Vagina (tissue), 2 donors: ENCODE measurements around the gene USP38. TPM values are rescaled to one million over a fixed set of nuclear protein-coding genes. Genes with fewer than 3 reads are reported as not detected.

Source experiments
- DNase-seq, 2 donors: peaks; one replicate each; pipeline ENCODE4 v3.0.0-alpha.2; 2017; ENCODE audit errors: extremely low spot score in 2 of 2
- H3K27ac ChIP-seq: fragments of 200-600 bp; sonication (generic); one replicate; pipeline ENCODE4 v1.5.1; 2019
- H3K27me3 ChIP-seq: fragments of 200-600 bp; sonication (generic); one replicate; pipeline ENCODE4 v1.5.1; 2019
- H3K36me3 ChIP-seq, 2 donors: fragments of 200-600 bp; sonication (generic); one replicate each; pipeline ENCODE4 v1.5.1; 2017 to 2019
- H3K4me1 ChIP-seq: fragments of 200-600 bp; sonication (generic); one replicate; pipeline ENCODE4 v1.5.1; 2019
- H3K4me3 ChIP-seq, 2 donors: fragments of 200-600 bp; sonication (generic); 1 replicate in 1 of 2; 2 replicates in 1 of 2; pipeline ENCODE4 v1.5.1; 2016 to 2019
- H3K9me3 ChIP-seq: fragments of 200-600 bp; sonication (generic); one replicate; pipeline ENCODE4 v1.5.1; 2019
- POLR2A ChIP-seq, 2 donors: fragments of 450-650 bp; IDR thresholded peaks; one replicate each; pipeline ENCODE4 v1.6.1; 2017; ENCODE audit warnings: antibody characterized with exemption in 2 of 2, mild to moderate bottlenecking in 2 of 2, moderate library complexity in 2 of 2
- POLR2AphosphoS5 ChIP-seq, 2 donors: sonication (generic); formaldehyde crosslinking; IDR thresholded peaks; one replicate each; pipeline ENCODE4 v1.9.0; 2017; ENCODE audit warnings: antibody characterized with exemption in 2 of 2, mild to moderate bottlenecking in 2 of 2, low read depth in 1 of 2; ENCODE audit not compliant: insufficient read depth in 1 of 2
- intact Hi-C: fragments of 100-400 bp; cut with DNase I; formaldehyde crosslinking; loops from one replicate; pipeline ENCODE4 v1.15.1; 2023
- total RNA-seq: library from RNA; depleted of rRNA; stranded (reverse); fragments of >200 nt; gene quantifications from one replicate; pipeline ENCODE4 v1.2.3, GENCODE V29; 2016
- TF ChIP-seq, protein P1 (sequence below), 3 experiments: fragments of 450-650 bp in 2 of 3; fragments of 200-600 bp in 1 of 3; sonication (generic) in 1 of 3; IDR thresholded peaks; one replicate each; pipeline ENCODE4 v1.5.1; 2017 to 2019; ENCODE audit warnings: antibody characterized with exemption in 3 of 3, mild to moderate bottlenecking in 2 of 3, moderate library complexity in 2 of 3

The USP38 gene
- total RNA-seq, 1 donor from 2014 or later = 14.7 TPM

DNA sequence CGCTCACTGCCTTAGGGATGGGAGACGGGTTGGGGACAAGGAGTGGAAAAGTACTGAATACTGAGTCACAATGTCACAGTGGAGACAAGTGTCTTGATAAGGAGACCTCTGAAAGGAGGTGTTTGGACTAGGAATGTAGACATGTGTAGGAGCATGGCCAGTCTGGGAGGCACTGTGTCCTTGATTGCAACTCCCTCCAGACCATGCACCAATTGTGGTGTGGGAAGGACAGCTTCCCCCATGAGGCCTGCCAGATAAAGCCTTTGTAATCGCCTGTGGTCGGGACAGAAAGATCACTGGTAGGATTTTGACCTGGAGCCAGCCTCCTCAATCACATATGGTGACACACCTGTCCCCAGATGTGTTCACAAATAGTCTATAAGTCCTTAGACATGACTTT, 64.1 kb downstream of the USP38 start:
- no peak for DNase-seq
- no peaks in the 10 kb centered on the region for H3K27me3 ChIP-seq
- no peak overlapping the region for H3K27ac ChIP-seq
- no peaks in the 10 kb centered on the region for H3K36me3 ChIP-seq
- H3K4me1 ChIP-seq = no peaks in the 10 kb centered on the region
- intact Hi-C loops = no loop called here
- H3K9me3 ChIP-seq = no peaks in the 10 kb centered on the region
- TF ChIP-seq, protein P1, sequence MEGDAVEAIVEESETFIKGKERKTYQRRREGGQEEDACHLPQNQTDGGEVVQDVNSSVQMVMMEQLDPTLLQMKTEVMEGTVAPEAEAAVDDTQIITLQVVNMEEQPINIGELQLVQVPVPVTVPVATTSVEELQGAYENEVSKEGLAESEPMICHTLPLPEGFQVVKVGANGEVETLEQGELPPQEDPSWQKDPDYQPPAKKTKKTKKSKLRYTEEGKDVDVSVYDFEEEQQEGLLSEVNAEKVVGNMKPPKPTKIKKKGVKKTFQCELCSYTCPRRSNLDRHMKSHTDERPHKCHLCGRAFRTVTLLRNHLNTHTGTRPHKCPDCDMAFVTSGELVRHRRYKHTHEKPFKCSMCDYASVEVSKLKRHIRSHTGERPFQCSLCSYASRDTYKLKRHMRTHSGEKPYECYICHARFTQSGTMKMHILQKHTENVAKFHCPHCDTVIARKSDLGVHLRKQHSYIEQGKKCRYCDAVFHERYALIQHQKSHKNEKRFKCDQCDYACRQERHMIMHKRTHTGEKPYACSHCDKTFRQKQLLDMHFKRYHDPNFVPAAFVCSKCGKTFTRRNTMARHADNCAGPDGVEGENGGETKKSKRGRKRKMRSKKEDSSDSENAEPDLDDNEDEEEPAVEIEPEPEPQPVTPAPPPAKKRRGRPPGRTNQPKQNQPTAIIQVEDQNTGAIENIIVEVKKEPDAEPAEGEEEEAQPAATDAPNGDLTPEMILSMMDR (IDR thresholded peaks at IDR 0.05) = no peak
- no peak for TF ChIP-seq POLR2A (IDR thresholded peaks at IDR 0.05)
- no peak for TF ChIP-seq POLR2AphosphoS5 (IDR thresholded peaks at IDR 0.05; ENCODE audit: insufficient read depth in 1 of 2, low read depth in 1 of 2)
- no peak overlapping the region for H3K4me3 ChIP-seq

DNA sequence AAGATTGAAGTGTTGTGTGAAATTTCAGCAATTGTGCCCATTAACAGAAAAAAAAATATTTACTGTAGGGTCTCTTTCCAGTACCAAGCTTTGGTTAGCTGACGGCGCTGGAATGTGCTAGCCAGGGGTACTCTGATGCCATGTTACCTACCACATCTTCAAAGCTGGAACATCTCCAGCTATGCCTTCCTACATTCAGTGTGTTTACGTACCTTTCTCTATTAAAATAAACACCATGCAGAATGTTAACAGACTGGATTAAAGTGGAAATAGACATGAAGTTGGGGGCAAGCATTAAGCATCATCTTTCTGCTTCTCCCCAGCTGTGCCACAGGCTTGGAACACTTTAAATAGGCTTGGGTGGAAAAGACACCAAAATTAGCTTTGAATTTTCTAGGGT, 65.9 kb downstream of the USP38 start:
- H3K27ac ChIP-seq = no peak overlapping the region
- H3K4me1 ChIP-seq = no peaks in the 10 kb centered on the region
- TF ChIP-seq POLR2AphosphoS5 (IDR thresholded peaks at IDR 0.05; ENCODE audit: insufficient read depth in 1 of 2, low read depth in 1 of 2) (no peak), POLR2A (IDR thresholded peaks at IDR 0.05) (no peak)
- TF ChIP-seq, protein P1 (IDR thresholded peaks at IDR 0.05) = no peak
- H3K9me3 ChIP-seq = no peaks in the 10 kb centered on the region
- H3K4me3 ChIP-seq = no peak overlapping the region
- no peaks in the 10 kb centered on the region for H3K27me3 ChIP-seq
- H3K36me3 ChIP-seq = no peaks in the 10 kb centered on the region
- intact Hi-C loops = no loop called here
- DNase-seq = no peak

DNA sequence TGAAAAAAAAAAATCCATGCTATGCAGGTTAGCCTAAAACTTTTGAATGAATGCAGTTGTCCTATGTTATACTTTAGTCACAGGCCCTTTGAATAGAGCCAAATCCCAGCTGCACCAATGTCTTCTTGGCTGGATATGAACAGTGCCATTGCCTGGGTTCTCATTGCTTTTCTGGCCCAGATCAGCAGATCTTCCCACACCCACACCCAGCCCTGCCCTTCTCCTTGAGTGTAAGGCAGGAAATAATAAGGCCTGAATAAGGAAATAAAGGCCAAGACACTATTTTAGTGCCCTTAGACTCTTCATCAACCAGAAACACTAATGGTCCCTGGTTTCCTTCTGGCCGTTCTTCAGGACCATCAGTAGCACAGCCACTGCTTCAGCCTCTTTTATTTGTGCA, 66.6 kb downstream of the USP38 start:
- Histone ChIP-seq H3K27me3 (no peaks in the 10 kb centered on the region), H3K27ac (no peak overlapping the region), H3K36me3 (no peaks in the 10 kb centered on the region), H3K9me3 (no peaks in the 10 kb centered on the region), H3K4me3 (no peak overlapping the region), H3K4me1 (no peaks in the 10 kb centered on the region)
- intact Hi-C loops = no loop called here
- no peak for DNase-seq
- TF ChIP-seq, protein P1 (IDR thresholded peaks at IDR 0.05) = no peak
- TF ChIP-seq POLR2A (IDR thresholded peaks at IDR 0.05) = no peak
- no peak for TF ChIP-seq POLR2AphosphoS5 (IDR thresholded peaks at IDR 0.05; ENCODE audit: insufficient read depth in 1 of 2, low read depth in 1 of 2)

DNA sequence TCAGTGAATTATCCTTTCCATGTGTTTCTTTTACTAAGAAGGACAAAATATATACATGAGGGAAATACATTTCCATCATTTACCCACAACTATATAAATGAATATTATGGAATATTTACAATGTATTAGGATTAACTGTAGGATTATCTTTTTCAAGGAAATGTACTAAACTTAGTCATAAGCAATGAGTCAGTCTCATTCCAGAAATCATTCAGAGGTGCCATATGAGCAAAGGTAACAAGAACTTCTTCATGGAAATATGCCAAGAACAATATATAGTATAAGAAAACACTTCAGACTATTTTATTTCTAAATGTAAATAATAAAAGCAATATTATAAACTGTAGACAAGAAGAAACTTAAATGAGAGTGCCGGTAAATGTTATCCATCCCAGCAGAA, 67.1 kb downstream of the USP38 start:
- Histone ChIP-seq H3K4me1 (no peaks in the 10 kb centered on the region), H3K4me3 (no peak overlapping the region), H3K36me3 (no peaks in the 10 kb centered on the region), H3K9me3 (no peaks in the 10 kb centered on the region), H3K27ac (no peak overlapping the region), H3K27me3 (no peaks in the 10 kb centered on the region)
- intact Hi-C loops = no loop called here
- TF ChIP-seq POLR2A (IDR thresholded peaks at IDR 0.05) (no peak), POLR2AphosphoS5 (IDR thresholded peaks at IDR 0.05; ENCODE audit: insufficient read depth in 1 of 2, low read depth in 1 of 2) (no peak)
- TF ChIP-seq, protein P1 (IDR thresholded peaks at IDR 0.05) = no peak
- no peak for DNase-seq

DNA sequence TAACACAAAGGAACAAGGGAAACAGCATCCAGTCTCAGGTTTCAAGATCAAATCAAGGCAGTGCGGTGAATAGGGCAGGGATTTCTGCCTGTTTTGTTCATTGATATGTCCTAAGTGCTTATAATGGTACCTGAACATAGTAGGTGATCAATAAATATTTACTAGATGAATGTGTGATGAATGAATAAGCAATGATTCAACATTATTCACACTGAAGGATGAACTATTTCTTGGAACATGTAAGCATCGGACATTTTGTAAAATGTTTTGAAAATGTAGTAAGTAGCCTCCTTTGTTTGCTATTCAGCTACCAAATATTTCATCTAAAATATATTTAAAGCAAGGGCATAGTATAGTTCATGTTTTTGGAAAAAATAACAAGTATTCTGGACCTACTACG, 67.8 kb downstream of the USP38 start:
- intact Hi-C loops = no loop called here
- Histone ChIP-seq H3K9me3 (no peaks in the 10 kb centered on the region), H3K27ac (no peak overlapping the region), H3K27me3 (no peaks in the 10 kb centered on the region), H3K4me1 (no peaks in the 10 kb centered on the region), H3K36me3 (no peaks in the 10 kb centered on the region), H3K4me3 (no peak overlapping the region)
- no peak for DNase-seq
- TF ChIP-seq, protein P1 (IDR thresholded peaks at IDR 0.05) = no peak
- no peak for TF ChIP-seq POLR2AphosphoS5 (IDR thresholded peaks at IDR 0.05; ENCODE audit: insufficient read depth in 1 of 2, low read depth in 1 of 2)
- no peak for TF ChIP-seq POLR2A (IDR thresholded peaks at IDR 0.05)
